HUES48 (cell line): ENCODE measurements around the gene C1S.

Experiments
- H3K27ac ChIP-seq: one replicate; pipeline ENCODE4 v1.7.0; 2013; ENCODE audit warnings: low read depth, low read length, inconsistent platforms
- H3K27me3 ChIP-seq: 2 replicates; pipeline ENCODE4 v1.6.1; 2013; ENCODE audit warnings: mild to moderate bottlenecking, low read length; ENCODE audit not compliant: control insufficient read depth, insufficient read depth
- H3K36me3 ChIP-seq: 2 replicates; pipeline ENCODE4 v1.6.1; 2013; ENCODE audit warnings: low read length; ENCODE audit not compliant: control insufficient read depth, insufficient read depth
- H3K4me1 ChIP-seq: 2 replicates; pipeline ENCODE4 v1.6.1; 2013; ENCODE audit warnings: mild to moderate bottlenecking, low read length; ENCODE audit not compliant: control insufficient read depth, insufficient read depth
- H3K4me3 ChIP-seq: 2 replicates; pipeline ENCODE4 v1.5.1; 2013; ENCODE audit warnings: mild to moderate bottlenecking, low read depth, low read length
- H3K9ac ChIP-seq: 2 replicates; pipeline ENCODE4 v1.6.1; 2013; ENCODE audit warnings: mild to moderate bottlenecking, low read depth, low read length, moderate library complexity
- H3K9me3 ChIP-seq: 2 replicates; pipeline ENCODE4 v1.6.1; 2013; ENCODE audit warnings: low read length; ENCODE audit not compliant: control insufficient read depth, insufficient read depth

Gene C1S

DNA sequence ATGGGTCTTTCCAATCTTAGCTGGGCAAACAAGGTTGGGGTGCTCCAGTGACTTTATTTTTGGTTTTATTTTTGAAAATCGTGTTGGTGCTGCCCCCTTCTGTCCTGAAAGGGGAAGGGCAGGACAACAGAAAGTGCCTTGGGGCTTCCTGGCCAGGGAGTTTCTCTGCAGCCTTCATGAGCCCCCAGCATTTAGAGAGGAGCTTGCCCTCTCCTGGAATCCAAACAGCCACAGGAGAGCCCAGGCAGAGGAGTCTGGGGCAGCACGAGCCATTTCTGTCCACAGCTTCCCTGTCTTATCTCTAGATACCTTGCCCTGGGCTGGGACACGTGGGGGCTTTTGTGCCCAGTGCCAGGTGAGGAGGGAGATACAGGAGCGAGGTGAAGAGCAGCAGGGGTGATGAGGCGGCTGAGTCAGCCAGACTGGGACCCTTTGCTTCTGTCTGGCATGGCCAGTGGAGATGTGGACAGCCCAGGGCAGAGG is 52.9 kb downstream of the C1S start:
- H3K36me3 ChIP-seq, result no peaks in the 10 kb centered on the region
- no peak overlapping the region for H3K27ac ChIP-seq
- H3K27me3 ChIP-seq, result no peaks in the 10 kb centered on the region
- H3K9me3 ChIP-seq, result no peaks in the 10 kb centered on the region
- H3K4me1 ChIP-seq, result no peaks in the 10 kb centered on the region
- no peak overlapping the region for H3K4me3 ChIP-seq
- H3K9ac ChIP-seq, result no peak overlapping the region

GRCh38 chr12:7114008-7114407 is 53.5 kb downstream of the C1S start:
- no peaks in the 10 kb centered on the region for H3K27me3 ChIP-seq
- no peak overlapping the region for H3K27ac ChIP-seq
- H3K9ac ChIP-seq, result no peak overlapping the region
- H3K4me1 ChIP-seq, result no peaks in the 10 kb centered on the region
- no peaks in the 10 kb centered on the region for H3K9me3 ChIP-seq
- H3K36me3 ChIP-seq, result no peaks in the 10 kb centered on the region
- no peak overlapping the region for H3K4me3 ChIP-seq

GRCh38 chr12:7114851-7115250 is 54.3 kb downstream of the C1S start:
- Histone ChIP-seq H3K4me3 (no peak overlapping the region), H3K9ac (no peak overlapping the region), H3K36me3 (no peaks in the 10 kb centered on the region), H3K27ac (no peak overlapping the region), H3K4me1 (no peaks in the 10 kb centered on the region), H3K9me3 (no peaks in the 10 kb centered on the region), H3K27me3 (no peaks in the 10 kb centered on the region)

DNA sequence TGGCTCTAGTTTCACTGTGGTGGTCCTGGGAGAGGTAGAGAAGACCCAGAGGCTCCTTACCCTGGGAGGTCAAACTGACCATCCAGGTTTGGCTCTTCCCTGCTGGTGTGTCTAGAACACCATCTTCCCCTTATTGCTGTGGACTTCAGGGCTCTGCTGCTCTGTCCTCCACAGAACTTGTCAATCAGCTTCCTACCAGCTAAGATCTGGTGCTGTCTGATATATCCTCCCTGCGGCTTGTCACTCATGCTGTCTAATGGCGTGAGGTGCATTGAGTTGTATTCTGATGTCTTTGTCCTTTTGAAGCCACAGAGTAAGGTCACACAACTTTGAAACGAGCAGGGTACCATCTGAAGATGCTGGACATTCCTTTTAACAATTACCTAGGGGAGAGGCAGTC is 55.7 kb downstream of the C1S start:
- H3K27me3 ChIP-seq, result no peaks in the 10 kb centered on the region
- H3K9me3 ChIP-seq, result no peaks in the 10 kb centered on the region
- no peak overlapping the region for H3K4me3 ChIP-seq
- no peak overlapping the region for H3K9ac ChIP-seq
- H3K36me3 ChIP-seq, result no peaks in the 10 kb centered on the region
- H3K27ac ChIP-seq, result no peak overlapping the region
- no peaks in the 10 kb centered on the region for H3K4me1 ChIP-seq

DNA sequence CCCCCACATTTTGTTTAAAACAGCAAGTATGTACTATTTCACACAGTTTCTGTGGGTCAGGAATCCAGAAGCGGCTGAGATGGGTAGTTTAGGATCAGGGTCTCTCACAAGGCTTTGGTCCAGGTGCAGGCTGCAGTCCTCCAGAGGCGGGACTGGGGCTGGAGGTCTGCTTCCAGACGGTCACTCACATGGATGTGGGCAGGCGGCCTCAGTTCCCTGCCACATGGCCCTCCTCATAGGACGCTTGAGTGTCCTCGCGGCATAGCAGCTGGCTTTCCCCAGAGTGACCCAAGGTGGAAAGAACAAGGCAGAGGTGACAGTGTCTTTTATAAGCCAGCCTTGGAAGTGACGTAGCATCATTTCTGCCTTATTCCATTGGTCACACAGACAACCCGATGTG is 56.4 kb downstream of the C1S start:
- Histone ChIP-seq H3K4me1 (no peaks in the 10 kb centered on the region), H3K27ac (no peak overlapping the region), H3K4me3 (no peak overlapping the region), H3K36me3 (no peaks in the 10 kb centered on the region), H3K9ac (no peak overlapping the region), H3K9me3 (no peaks in the 10 kb centered on the region), H3K27me3 (no peaks in the 10 kb centered on the region)

DNA sequence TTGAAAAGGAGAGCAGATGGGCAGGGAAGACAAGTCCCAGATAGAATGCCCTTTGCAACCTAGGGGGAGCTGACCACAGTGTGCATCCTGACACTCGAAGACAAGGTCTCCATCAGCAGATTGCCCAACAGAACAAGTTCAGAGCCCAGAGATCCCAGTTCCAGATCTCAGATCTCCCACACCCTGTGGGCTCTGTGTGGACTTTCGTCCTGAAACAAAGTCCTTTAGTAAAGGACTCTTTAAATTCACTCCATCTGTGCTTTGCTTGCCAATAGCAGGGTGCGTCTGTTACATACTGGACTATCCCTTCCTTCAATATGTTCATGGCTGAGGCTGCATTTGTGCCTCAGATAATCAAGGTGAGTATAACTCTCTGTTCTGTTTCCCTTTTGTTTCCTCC is 57.2 kb downstream of the C1S start:
- Histone ChIP-seq H3K36me3 (no peaks in the 10 kb centered on the region), H3K4me1 (no peaks in the 10 kb centered on the region), H3K9ac (no peak overlapping the region), H3K27me3 (no peaks in the 10 kb centered on the region), H3K4me3 (no peak overlapping the region), H3K27ac (no peak overlapping the region), H3K9me3 (no peaks in the 10 kb centered on the region)

GRCh38 chr12:7118881-7119280 is 58.4 kb downstream of the C1S start:
- H3K4me3 ChIP-seq, result no peak overlapping the region
- no peaks in the 10 kb centered on the region for H3K4me1 ChIP-seq
- no peak overlapping the region for H3K27ac ChIP-seq
- no peaks in the 10 kb centered on the region for H3K27me3 ChIP-seq
- no peaks in the 10 kb centered on the region for H3K36me3 ChIP-seq
- no peaks in the 10 kb centered on the region for H3K9me3 ChIP-seq
- no peak overlapping the region for H3K9ac ChIP-seq

DNA sequence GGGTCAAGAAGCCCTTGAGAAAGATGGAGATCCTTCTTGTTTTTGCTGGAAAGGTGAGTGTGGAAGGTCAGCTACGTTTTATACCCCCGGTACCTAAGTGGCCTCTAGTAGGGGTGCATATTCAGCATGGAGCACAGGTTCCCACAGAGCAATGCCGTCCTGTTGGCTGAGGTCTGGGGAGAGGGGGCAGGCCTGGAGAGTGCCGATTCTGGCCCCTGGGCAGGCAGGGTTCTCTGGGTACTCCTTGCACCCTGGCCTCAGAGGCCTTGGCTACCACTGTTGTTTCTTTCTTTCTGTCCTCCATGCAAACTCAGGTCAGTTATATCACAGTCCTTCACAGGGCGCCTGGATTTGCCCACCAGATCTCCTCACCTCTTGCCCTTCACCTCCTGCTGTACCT is 59.6 kb downstream of the C1S start:
- Histone ChIP-seq H3K4me3 (no peak overlapping the region), H3K27ac (no peak overlapping the region), H3K9ac (no peak overlapping the region), H3K4me1 (no peaks in the 10 kb centered on the region), H3K36me3 (no peaks in the 10 kb centered on the region), H3K9me3 (no peaks in the 10 kb centered on the region), H3K27me3 (no peaks in the 10 kb centered on the region)
